H1 (cell line): ENCODE data around the gene SYT13.

ENCODE experiments used
- CBX5 ChIP-seq: fragments of 300-800, 300-1000 bp; sonication (generic); IDR thresholded peaks from 2 replicates; pipeline ENCODE4 v1.7.1; 2016; ENCODE audit warnings: antibody characterized with exemption, low read length, low read depth
- HDAC2 ChIP-seq, 2 experiments: fragments of 300-600 bp in 1 of 2; sonication (generic) in 1 of 2; IDR thresholded peaks; 2 replicates each; pipeline ENCODE4 v1.6.1; 2011 to 2012; ENCODE audit warnings: low read depth in 2 of 2, low read length in 2 of 2, mild to moderate bottlenecking in 2 of 2, moderate library complexity in 2 of 2, borderline replicate concordance in 1 of 2, inconsistent platforms in 1 of 2
- POLR2AphosphoS5 ChIP-seq: IDR thresholded peaks from 2 replicates; pipeline ENCODE4 v1.6.1; 2011; ENCODE audit warnings: low read depth, low read length
- SP1 ChIP-seq: IDR thresholded peaks from 2 replicates; pipeline ENCODE4 v1.6.1; 2011; ENCODE audit warnings: low read depth, low read length
- SRF ChIP-seq: IDR thresholded peaks from 2 replicates; pipeline ENCODE4 v1.6.1; 2011; ENCODE audit warnings: mild to moderate bottlenecking, low read depth, low read length, moderate library complexity
- TEAD4 ChIP-seq: IDR thresholded peaks from 2 replicates; pipeline ENCODE4 v1.6.1; 2012; ENCODE audit warnings: low read depth, low read length, inconsistent platforms, mixed read lengths
- ZNF274 ChIP-seq: IDR thresholded peaks from 2 replicates; pipeline ENCODE4 v1.7.0; 2012; ENCODE audit warnings: low read length, borderline replicate concordance; ENCODE audit errors: extremely low read depth
- TF ChIP-seq, protein P1 (sequence below), 3 experiments: IDR thresholded peaks; 1 replicate in 2 of 3; 2 replicates in 1 of 3; pipeline versions ENCODE4 v1.5.1 to v1.6.1; 2011; ENCODE audit warnings: low read length in 3 of 3, mild to moderate bottlenecking in 3 of 3, inconsistent platforms in 2 of 3, low read depth in 1 of 3, moderate library complexity in 1 of 3; ENCODE audit not compliant: insufficient read depth in 1 of 3; ENCODE audit errors: control extremely low read depth in 1 of 3

DNA sequence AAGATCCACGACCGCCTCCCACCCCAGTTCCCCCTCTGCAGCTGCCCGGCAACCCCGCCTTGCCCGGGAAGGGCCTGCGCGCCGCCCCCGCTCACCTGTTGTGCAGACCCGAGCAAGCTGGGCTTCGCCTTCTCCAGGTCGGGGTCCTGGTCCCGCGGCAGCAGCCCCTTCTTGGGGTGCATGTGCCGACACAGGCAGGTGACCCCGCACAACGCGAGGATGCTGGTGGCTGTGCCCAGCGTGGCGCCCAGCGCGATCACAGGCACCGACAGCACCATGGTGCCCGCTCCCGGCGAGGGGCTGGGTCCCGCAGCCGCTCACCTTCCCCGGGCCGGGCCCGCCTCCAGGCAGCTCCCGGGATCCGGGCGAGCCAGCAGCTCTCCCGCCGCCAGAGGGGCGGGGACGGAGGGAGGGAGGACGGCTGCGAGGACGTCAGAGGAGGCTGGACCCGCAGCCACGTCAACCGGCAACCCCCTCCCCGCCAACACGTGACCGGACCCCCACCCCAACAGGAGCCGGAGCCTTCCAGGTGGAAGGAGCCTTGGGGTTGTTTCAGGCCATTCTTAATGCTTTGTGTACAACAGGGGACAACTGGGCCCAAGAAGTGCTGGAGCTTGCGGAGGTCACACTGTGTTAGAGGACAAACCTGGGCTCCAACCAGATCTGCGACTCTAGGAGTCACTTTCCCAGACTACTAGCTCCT lies at the start of gene SYT13:
- TF ChIP-seq HDAC2 (IDR thresholded peaks at IDR 0.05; ENCODE audit: borderline replicate concordance in 1 of 2, low read depth in 2 of 2, low read length in 2 of 2) (no peak), CBX5 (no peak), SRF (no peak), TEAD4 (no peak), SP1 (no peak), ZNF274 (no peak), POLR2AphosphoS5 (no peak)
- TF ChIP-seq, protein P1, sequence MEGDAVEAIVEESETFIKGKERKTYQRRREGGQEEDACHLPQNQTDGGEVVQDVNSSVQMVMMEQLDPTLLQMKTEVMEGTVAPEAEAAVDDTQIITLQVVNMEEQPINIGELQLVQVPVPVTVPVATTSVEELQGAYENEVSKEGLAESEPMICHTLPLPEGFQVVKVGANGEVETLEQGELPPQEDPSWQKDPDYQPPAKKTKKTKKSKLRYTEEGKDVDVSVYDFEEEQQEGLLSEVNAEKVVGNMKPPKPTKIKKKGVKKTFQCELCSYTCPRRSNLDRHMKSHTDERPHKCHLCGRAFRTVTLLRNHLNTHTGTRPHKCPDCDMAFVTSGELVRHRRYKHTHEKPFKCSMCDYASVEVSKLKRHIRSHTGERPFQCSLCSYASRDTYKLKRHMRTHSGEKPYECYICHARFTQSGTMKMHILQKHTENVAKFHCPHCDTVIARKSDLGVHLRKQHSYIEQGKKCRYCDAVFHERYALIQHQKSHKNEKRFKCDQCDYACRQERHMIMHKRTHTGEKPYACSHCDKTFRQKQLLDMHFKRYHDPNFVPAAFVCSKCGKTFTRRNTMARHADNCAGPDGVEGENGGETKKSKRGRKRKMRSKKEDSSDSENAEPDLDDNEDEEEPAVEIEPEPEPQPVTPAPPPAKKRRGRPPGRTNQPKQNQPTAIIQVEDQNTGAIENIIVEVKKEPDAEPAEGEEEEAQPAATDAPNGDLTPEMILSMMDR (IDR thresholded peaks at IDR 0.05; ENCODE audit: control extremely low read depth in 1 of 3, insufficient read depth in 1 of 3, low read depth in 1 of 3, low read length in 3 of 3): no peak
